GM12878 (cell line): ENCODE measurements around the gene METTL8. TPM values are rescaled to one million over a fixed set of nuclear protein-coding genes. Genes with fewer than 3 reads are reported as not detected.

Experiments
- CBX3 ChIP-seq: fragments of 200-600 bp; sonication (generic); IDR thresholded peaks from 2 replicates; pipeline ENCODE4 v1.6.1; 2016; ENCODE audit warnings: low read depth, borderline replicate concordance
- CBX5 ChIP-seq: sonication (generic); IDR thresholded peaks from 2 replicates; pipeline ENCODE4 v1.6.1; 2016; ENCODE audit warnings: low read depth, moderate library complexity, mild to moderate bottlenecking, inconsistent platforms
- FOS ChIP-seq: IDR thresholded peaks from 3 replicates; pipeline ENCODE4 v1.6.1; 2011; ENCODE audit warnings: borderline replicate concordance; ENCODE audit not compliant: insufficient read length; ENCODE audit errors: extremely low read depth
- HSF1 ChIP-seq: fragments of 150-350 bp; IDR thresholded peaks from 2 replicates; pipeline ENCODE4 v1.6.1; 2014; ENCODE audit warnings: mild to moderate bottlenecking, low read depth, low read length
- IRF3 ChIP-seq: fragments of 450-650 bp; IDR thresholded peaks from 2 replicates; pipeline ENCODE4 v1.6.1; 2014; ENCODE audit warnings: mild to moderate bottlenecking
- KDM1A ChIP-seq: fragments of 200-600 bp; sonication (generic); IDR thresholded peaks from 2 replicates; pipeline ENCODE4 v1.6.1; 2016; ENCODE audit warnings: borderline replicate concordance
- MYC ChIP-seq: IDR thresholded peaks from 2 replicates; pipeline ENCODE4 v1.6.1; 2011; ENCODE audit warnings: mild to moderate bottlenecking, low read length, moderate library complexity, inconsistent platforms; ENCODE audit not compliant: insufficient read depth, insufficient replicate concordance, insufficient read length, severe bottlenecking
- NFIC ChIP-seq: IDR thresholded peaks from 2 replicates; pipeline ENCODE4 v1.6.1; 2012; ENCODE audit warnings: low read depth, mild to moderate bottlenecking, inconsistent platforms, low read length, moderate library complexity
- PAX8 ChIP-seq: fragments of 450-650 bp; IDR thresholded peaks from 2 replicates; pipeline ENCODE4 v1.6.1; 2017; ENCODE audit warnings: mild to moderate bottlenecking, moderate library complexity
- PML ChIP-seq: IDR thresholded peaks from 2 replicates; pipeline ENCODE4 v1.6.1; 2012; ENCODE audit warnings: low read length, inconsistent platforms
- RB1 ChIP-seq: fragments of 450-650 bp; formaldehyde crosslinking; IDR thresholded peaks from 2 replicates; pipeline ENCODE4 v1.6.1; 2017; ENCODE audit warnings: mild to moderate bottlenecking, borderline replicate concordance
- RELB ChIP-seq: fragments of 450-650 bp; IDR thresholded peaks from 2 replicates; pipeline ENCODE4 v1.6.1; 2017; ENCODE audit warnings: low read depth, mild to moderate bottlenecking, moderate library complexity
- REST ChIP-seq: IDR thresholded peaks from 2 replicates; pipeline ENCODE4 v1.6.1; 2012; ENCODE audit warnings: mild to moderate bottlenecking, low read depth, low read length
- RUNX3 ChIP-seq: IDR thresholded peaks from 2 replicates; pipeline ENCODE4 v1.6.1; 2012; ENCODE audit warnings: low read length, inconsistent platforms
- SRF ChIP-seq, 2 experiments: IDR thresholded peaks; 2 replicates each; pipeline ENCODE4 v1.6.1; 2011; ENCODE audit warnings: low read depth in 2 of 2, low read length in 2 of 2, mild to moderate bottlenecking in 1 of 2, moderate library complexity in 1 of 2
- YBX1 ChIP-seq: fragments of 450-650 bp; IDR thresholded peaks from 2 replicates; pipeline ENCODE4 v1.6.1; 2016; ENCODE audit warnings: antibody characterized with exemption
- ZNF687 ChIP-seq: fragments of 450-650 bp; IDR thresholded peaks from 2 replicates; pipeline ENCODE4 v1.6.1; 2017; ENCODE audit warnings: mild to moderate bottlenecking, moderate library complexity
- polyA plus RNA-seq, 11 experiments: library from polyadenylated mRNA; depleted of rRNA in 4 of 11; unstranded in 6 of 11; stranded (reverse) in 5 of 11; fragments of >200 nt; fragmentation: Nextera tagmentation in 4 of 11; fragmentation: Illumina TruSeq in 1 of 11; extraction: Ambion mirVana in 4 of 11; extraction: Trizol in 1 of 11; gene quantifications; 1 replicate in 1 of 11; 2 replicates in 10 of 11; pipeline versions ENCODE4 v1.2.1 to v1.2.3, GENCODE V29; 2011 to 2016; ENCODE audit warnings: inconsistent platforms in 2 of 11, missing spikeins in 2 of 11, low read depth in 1 of 11
- total RNA-seq, 4 experiments: library from RNA; depleted of rRNA in 3 of 4; stranded (reverse); fragments of >200 nt in 3 of 4; fragmentation: Illumina TruSeq in 1 of 4; extraction: Trizol in 1 of 4; gene quantifications; 2 replicates each; pipeline versions ENCODE4 v1.2.1 to v1.2.3, GENCODE V29; 2013 to 2021

The METTL8 gene
- total and polyA plus RNA-seq, 10 of the 15 experiments (the other 5 are each of a cell fraction or from before 2014, with no cell fraction given): 30.8 to 96.3 (median 51.5) TPM

GRCh38 chr2:171416009-171416926 is 17.5 kb downstream of the METTL8 start (continued):
- TF ChIP-seq SRF (IDR thresholded peaks at IDR 0.05; ENCODE audit: low read depth in 2 of 2, low read length in 2 of 2) (no peak), RELB (peak; percentile 60; the same call in 1 of the 2 replicates), FOS (no peak), ZNF687 (no peak; the same call in none of the 2 replicates), PML (no peak), KDM1A (no peak), HSF1 (no peak), REST (no peak), MYC (no peak), RUNX3 (peak; percentile 32; the same call in 1 of the 2 replicates), PAX8 (no peak; the same call in 1 of the 2 replicates), NFIC (no peak; the same call in 1 of the 2 replicates), CBX5 (peak; percentile 79; the same call in 1 of the 2 replicates), YBX1 (no peak), IRF3 (no peak), CBX3 (no peak), RB1 (no peak)
